Stomach (tissue), 4 donors: Measurements from ENCODE around the gene RAC2.

Experiments
- POLR2A ChIP-seq, 4 donors: fragments of 450-650 bp; IDR thresholded peaks; one replicate each; pipeline ENCODE4 v1.6.1; 2016; ENCODE audit warnings: antibody characterized with exemption in 4 of 4, control low read depth in 2 of 4, mild to moderate bottlenecking in 1 of 4, moderate library complexity in 1 of 4
- POLR2AphosphoS5 ChIP-seq, 3 donors: sonication (generic); formaldehyde crosslinking; IDR thresholded peaks; one replicate each; pipeline ENCODE4 v1.6.1; 2016; ENCODE audit warnings: antibody characterized with exemption in 3 of 3

- no peak for TF ChIP-seq POLR2AphosphoS5 (IDR thresholded peaks at IDR 0.05)
- TF ChIP-seq POLR2A (IDR thresholded peaks at IDR 0.05), result no peak
These were observed 18.0 kb downstream of the RAC2 start for GRCh38 chr22:37226087-37226486.
